Measurements from ENCODE around the gene CAMK2D.

Gene CAMK2D

DNA sequence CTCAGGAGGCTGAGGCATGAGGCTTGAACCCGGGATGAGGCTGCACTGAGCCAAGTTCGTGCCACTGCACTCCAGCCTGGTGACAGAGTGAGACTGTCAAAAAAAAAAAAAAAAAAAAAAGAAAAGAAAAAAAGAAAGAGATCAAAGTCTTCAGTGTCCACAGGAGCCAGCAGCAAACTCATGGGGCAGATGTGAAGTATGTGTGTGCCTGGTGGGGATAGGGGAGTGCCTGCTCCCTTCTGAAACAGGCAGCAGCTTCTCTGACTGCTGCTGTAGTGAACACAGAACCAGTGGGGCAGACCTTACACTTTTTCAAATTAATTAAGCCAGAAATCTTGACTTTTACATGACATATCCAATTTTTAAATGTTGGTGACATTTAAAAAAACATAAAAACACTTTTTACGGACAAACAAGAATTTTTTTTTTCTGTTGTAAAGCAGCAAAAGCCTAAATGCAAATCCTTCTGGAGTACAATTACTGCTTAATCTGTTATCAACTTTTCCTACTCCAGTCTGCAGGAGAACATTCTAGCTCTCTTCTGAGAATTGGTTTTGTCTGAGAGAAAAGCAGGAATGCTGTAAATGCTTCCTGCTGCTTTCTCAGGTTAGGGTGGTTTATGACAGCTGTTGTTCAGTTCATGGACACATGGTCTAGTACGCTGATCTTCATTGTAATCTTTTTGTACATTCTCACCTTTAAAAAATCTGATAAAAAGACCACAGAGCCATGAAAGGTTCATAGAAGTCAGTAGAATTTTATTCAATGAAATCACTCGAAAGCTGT lies 311.1 kb downstream of the CAMK2D start:
- TF ChIP-seq, protein P1, sequence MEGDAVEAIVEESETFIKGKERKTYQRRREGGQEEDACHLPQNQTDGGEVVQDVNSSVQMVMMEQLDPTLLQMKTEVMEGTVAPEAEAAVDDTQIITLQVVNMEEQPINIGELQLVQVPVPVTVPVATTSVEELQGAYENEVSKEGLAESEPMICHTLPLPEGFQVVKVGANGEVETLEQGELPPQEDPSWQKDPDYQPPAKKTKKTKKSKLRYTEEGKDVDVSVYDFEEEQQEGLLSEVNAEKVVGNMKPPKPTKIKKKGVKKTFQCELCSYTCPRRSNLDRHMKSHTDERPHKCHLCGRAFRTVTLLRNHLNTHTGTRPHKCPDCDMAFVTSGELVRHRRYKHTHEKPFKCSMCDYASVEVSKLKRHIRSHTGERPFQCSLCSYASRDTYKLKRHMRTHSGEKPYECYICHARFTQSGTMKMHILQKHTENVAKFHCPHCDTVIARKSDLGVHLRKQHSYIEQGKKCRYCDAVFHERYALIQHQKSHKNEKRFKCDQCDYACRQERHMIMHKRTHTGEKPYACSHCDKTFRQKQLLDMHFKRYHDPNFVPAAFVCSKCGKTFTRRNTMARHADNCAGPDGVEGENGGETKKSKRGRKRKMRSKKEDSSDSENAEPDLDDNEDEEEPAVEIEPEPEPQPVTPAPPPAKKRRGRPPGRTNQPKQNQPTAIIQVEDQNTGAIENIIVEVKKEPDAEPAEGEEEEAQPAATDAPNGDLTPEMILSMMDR (conservative IDR thresholded peaks at IDR 0.05; ENCODE audit: low read depth, low read length) = no peak

DNA sequence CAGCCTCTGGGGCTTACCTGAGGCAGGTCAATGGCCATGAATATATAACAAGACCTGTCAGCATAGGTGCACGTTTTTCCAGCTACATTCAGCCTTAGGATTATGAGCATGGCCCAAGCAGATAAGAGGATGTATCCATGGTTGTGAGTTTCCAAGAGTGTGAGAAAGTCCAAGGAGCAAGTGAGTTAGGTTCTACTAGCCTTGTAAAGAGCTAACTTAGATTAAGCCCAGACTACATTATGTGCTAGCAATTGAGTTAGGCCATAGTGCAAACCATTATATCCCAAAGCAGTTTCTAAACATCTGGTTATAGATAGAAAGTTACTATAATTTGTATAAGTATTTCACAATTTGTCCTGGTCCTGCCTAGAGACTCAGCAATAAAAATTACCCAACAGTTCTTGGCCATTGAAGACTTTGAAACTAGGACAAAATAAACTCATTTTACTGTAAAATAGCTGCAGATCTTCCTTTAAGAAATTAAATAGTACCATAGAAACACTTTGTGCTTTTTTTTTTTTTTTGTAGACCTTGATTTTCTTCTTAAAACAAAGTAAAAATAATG lies 312.0 kb downstream of the CAMK2D start:
- DNase-seq (ENCODE audit: low read depth) = peak; percentile 50
- no peak overlapping the region for H3K4me3 ChIP-seq (ENCODE audit: low read depth, low read length)
- TF ChIP-seq, protein P1 (conservative IDR thresholded peaks at IDR 0.05; ENCODE audit: low read depth, low read length) = no peak

More for the DNA sequence above, 311.1 kb downstream of the CAMK2D start:
- DNase-seq (ENCODE audit: low read depth) = no peak
- no peak overlapping the region for H3K4me3 ChIP-seq (ENCODE audit: low read depth, low read length)

DNA sequence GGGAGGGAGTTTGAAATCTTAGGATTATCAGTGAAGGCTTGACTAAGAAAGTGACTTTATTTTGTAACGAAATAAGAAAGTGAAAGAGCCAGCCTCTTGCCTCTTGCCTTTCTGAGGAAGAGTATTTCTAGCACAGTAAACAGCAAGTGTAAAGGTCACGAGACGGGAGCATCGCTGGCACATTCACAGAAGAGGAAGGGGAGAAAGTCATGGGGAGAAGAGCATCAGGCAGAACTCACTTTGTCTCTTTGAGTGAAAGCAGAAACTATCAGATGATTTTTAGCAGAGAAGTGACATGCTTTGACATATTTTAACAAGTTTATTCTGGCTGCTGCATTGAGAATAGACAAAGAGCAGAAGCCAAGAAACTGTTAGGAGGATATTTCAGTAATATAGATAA lies 313.8 kb downstream of the CAMK2D start:
- TF ChIP-seq, protein P1 (conservative IDR thresholded peaks at IDR 0.05; ENCODE audit: low read depth, low read length) = no peak
- DNase-seq (ENCODE audit: low read depth) = peak; percentile 30
- H3K4me3 ChIP-seq (ENCODE audit: low read depth, low read length) = no peak overlapping the region

DNA sequence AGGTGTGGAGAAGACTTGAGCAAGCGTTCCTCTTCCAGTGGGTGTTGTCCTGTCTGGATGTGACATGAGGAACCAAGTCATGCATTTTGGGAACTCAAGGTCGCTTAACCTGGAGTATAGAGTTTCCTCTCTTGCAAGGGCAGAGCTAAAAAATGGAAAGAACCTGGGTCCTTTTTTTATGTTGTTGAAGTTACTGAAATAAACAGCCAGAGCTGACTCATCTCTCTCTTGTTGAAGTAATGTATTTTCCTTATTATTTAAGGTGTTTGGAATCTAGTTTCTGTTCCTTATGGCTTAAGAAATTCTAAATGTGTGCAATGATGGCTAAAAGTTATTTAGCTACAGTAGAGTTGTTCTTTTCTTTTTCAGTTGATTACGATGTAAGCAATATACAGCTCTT lies 314.5 kb downstream of the CAMK2D start:
- TF ChIP-seq, protein P1 (conservative IDR thresholded peaks at IDR 0.05; ENCODE audit: low read depth, low read length) = no peak
- no peak overlapping the region for H3K4me3 ChIP-seq (ENCODE audit: low read depth, low read length)
- DNase-seq (ENCODE audit: low read depth) = peak; percentile 13

DNA sequence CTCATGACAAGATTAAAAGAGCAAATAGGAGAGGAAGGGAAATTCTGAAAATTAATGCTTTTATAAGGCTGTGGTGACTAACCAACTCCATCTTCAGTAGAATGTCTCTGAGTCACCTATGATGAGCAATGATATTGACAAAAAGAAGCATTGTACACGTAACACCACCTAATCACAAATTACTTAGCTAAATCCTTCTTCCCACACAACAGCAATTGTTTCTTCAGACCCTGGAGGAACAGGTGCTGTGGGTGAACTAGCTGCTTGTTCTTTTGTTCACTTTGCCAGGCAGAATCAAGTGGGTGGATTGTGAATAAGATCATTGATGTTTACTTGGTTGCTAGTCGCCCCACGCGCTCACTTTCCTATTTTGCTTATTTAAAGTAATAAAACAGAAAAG lies 315.5 kb downstream of the CAMK2D start:
- peak; percentile 73 for DNase-seq (ENCODE audit: low read depth)
- TF ChIP-seq, protein P1 (conservative IDR thresholded peaks at IDR 0.05; ENCODE audit: low read depth, low read length) = no peak
- no peak overlapping the region for H3K4me3 ChIP-seq (ENCODE audit: low read depth, low read length)

DNA sequence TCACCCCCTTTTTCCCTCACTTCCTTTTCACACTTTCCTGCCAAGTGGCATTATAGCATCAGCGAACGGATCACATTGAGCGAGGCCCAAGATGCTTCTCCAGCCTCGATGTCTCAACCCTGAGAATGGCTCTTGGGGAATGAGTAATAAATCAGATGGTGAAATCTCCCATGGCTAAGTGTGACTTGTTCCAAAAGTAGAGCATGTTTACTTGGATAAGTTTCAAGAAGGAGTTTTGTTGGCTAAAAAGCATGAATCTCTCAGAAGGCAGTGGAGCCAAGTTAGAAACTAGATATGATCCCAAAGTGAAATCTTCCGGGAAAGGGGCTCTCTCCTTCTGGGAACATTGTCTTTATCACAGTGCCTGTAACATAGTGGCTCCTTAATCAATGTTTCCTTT lies 316.3 kb downstream of the CAMK2D start:
- peak; percentile 97 for DNase-seq (ENCODE audit: low read depth)
- H3K4me3 ChIP-seq (ENCODE audit: low read depth, low read length) = no peak overlapping the region
- TF ChIP-seq, protein P1 (conservative IDR thresholded peaks at IDR 0.05; ENCODE audit: low read depth, low read length) = no peak

DNA sequence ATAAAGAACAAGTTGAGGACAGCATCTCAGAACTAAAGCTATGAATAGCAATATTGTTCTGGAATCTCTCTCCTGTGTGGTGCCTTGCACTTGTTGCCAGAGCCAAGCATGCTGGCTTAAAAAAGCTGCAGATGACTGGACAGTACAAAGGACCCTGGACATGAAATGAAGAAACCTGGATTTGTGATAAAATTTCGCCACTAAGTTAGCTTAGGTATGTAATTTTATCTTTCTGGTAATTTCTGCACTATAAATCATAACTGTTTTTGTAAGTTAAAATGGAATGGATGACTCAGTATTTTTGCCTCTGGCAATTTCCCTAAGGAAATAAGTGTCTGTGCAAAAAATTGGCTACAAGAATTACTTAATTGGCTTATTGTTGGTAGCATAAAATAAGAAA lies 317.2 kb downstream of the CAMK2D start:
- TF ChIP-seq, protein P1 (conservative IDR thresholded peaks at IDR 0.05; ENCODE audit: low read depth, low read length) = no peak
- peak; percentile 57 for DNase-seq (ENCODE audit: low read depth)
- no peak overlapping the region for H3K4me3 ChIP-seq (ENCODE audit: low read depth, low read length)
